OCI-LY1 (cell line): ENCODE data around the gene NRG2.

ENCODE experiments used
- H2AFZ ChIP-seq: fragments of 200-600 bp; sonication (generic), shearing (Covaris generic); 2 replicates; pipeline ENCODE4 v1.6.0; 2014; ENCODE audit warnings: antibody characterized with exemption, mild to moderate bottlenecking, low read length
- H3F3A ChIP-seq: fragments of 200-600 bp; sonication (generic), shearing (Covaris generic); 2 replicates; pipeline ENCODE4 v1.6.0; 2014; ENCODE audit warnings: mild to moderate bottlenecking, antibody characterized with exemption, low read length, moderate library complexity; ENCODE audit not compliant: insufficient read depth
- H3K27ac ChIP-seq: fragments of 200-600 bp; sonication (generic); 2 replicates; pipeline ENCODE4 v1.5.1; 2014; ENCODE audit warnings: low read length, mixed run types, mild to moderate bottlenecking, low read depth; ENCODE audit not compliant: poor library complexity, severe bottlenecking
- H3K27me3 ChIP-seq: fragments of 200-600 bp; sonication (generic); 2 replicates; pipeline ENCODE4 v1.6.0; 2014; ENCODE audit warnings: antibody characterized with exemption, mild to moderate bottlenecking, low read length, moderate library complexity; ENCODE audit not compliant: insufficient read depth
- H3K36me3 ChIP-seq: fragments of 200-600 bp; sonication (generic); 2 replicates; pipeline ENCODE4 v1.6.1; 2014; ENCODE audit warnings: mild to moderate bottlenecking, antibody characterized with exemption, low read length, moderate library complexity, mixed read lengths; ENCODE audit not compliant: insufficient read depth
- H3K4me1 ChIP-seq: fragments of 200-600 bp; sonication (generic); 2 replicates; pipeline ENCODE4 v1.5.1; 2014; ENCODE audit warnings: mild to moderate bottlenecking, low read length, moderate library complexity; ENCODE audit not compliant: insufficient read depth, severe bottlenecking
- H3K4me2 ChIP-seq: fragments of 200-600 bp; sonication (generic), shearing (Covaris generic); 2 replicates; pipeline ENCODE4 v1.6.1; 2014; ENCODE audit warnings: low read length
- H3K4me3 ChIP-seq: fragments of 200-600 bp; sonication (generic); 2 replicates; pipeline ENCODE4 v1.5.1; 2014; ENCODE audit warnings: low read length, low read depth, mild to moderate bottlenecking, mixed read lengths; ENCODE audit not compliant: poor library complexity, severe bottlenecking
- H3K79me2 ChIP-seq: fragments of 200-600 bp; shearing (Covaris generic); 2 replicates; pipeline ENCODE4 v1.6.1; 2016; ENCODE audit warnings: mixed run types, low read length, mixed read lengths; ENCODE audit not compliant: insufficient read depth
- H3K9ac ChIP-seq: fragments of 200-600 bp; sonication (generic), shearing (Covaris generic); 2 replicates; pipeline ENCODE4 v1.6.1; 2014; ENCODE audit warnings: mild to moderate bottlenecking, low read length, mixed read lengths
- H3K9me2 ChIP-seq: fragments of 200-600 bp; sonication (generic), shearing (Covaris generic); 2 replicates; pipeline ENCODE4 v1.6.1; 2014; ENCODE audit warnings: low read depth, mild to moderate bottlenecking, low read length, mixed read lengths
- H3K9me3 ChIP-seq: fragments of 200-600 bp; shearing (Covaris generic); 2 replicates; pipeline ENCODE4 v1.6.1; 2014; ENCODE audit warnings: low read length, mixed read lengths
- H4K20me1 ChIP-seq: fragments of 200-600 bp; sonication (generic), shearing (Covaris generic); 2 replicates; pipeline ENCODE4 v1.6.0; 2016; ENCODE audit warnings: mild to moderate bottlenecking, low read length; ENCODE audit not compliant: insufficient read depth
- CTCF ChIP-seq: fragments of 200-600 bp; sonication (generic), shearing (Covaris generic); IDR thresholded peaks from 2 replicates; pipeline ENCODE4 v1.5.1; 2017; ENCODE audit warnings: mild to moderate bottlenecking, antibody characterized with exemption, low read length, moderate library complexity, mixed read lengths
- EZH2 ChIP-seq: fragments of 200-600 bp; sonication (generic), shearing (Covaris generic); IDR thresholded peaks from 2 replicates; pipeline ENCODE4 v1.8.0; 2017; ENCODE audit warnings: borderline replicate concordance, mixed run types, mild to moderate bottlenecking, antibody characterized with exemption, low read length, moderate library complexity, mixed read lengths

Gene NRG2

DNA sequence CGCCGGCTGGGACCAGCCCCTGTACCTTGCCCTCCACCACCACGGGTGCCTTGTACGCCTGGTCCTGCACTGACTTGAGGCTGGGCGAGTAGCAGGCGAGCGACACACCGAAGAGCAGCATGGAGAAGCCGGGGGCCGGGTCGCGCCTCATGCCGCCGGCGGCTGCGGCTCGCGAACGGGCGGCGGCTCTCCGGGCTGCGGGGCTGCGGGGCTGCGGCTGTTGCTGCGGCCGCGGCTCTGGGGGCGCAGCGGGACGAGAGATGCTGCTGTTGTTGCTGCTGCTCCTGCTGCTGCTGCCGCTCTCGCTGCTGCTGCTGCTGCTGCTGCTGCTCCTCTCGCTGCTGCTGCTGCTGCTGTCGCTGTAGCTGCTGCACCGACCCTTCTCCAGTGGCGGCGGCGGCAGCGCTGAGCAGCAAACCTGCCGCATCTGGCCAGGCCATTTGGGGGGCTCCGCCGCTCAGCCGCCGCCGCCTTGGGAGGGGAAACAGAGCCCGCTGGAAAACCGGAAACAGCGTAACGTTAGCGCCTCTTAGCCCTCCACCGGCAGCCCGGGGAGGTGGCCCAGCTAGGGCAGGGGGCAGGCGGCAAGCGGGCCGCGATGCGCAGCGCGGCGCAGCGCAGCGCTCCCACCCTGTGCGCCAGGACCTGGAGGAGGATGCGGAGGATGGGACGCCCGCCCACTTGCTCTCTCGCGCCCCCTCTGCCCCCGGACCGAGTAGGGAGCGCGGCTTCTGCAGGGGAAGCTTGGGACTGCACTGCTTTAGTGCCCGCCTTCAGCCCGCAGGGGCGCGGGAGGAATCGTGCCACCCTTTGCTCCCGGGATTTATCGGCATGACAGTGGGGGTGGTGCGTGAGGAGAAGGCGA is at the start of gene NRG2:
TSS of gene NRG2 (minus strand) at position 657 of the 865 bp plus-strand sequence.
- peaks cover 6% of the 10 kb centered on the region for H3K4me1 ChIP-seq
- no peaks in the 10 kb centered on the region for H3F3A ChIP-seq
- no peaks in the 10 kb centered on the region for H3K79me2 ChIP-seq
- peak within 1 kb of the TSS; percentile 55 for H3K4me3 ChIP-seq
- H3K36me3 ChIP-seq: no peaks in the 10 kb centered on the region
- TF ChIP-seq EZH2: no peak
- peak; percentile 36; the same call in 1 of the 2 replicates for TF ChIP-seq CTCF
- H3K27me3 ChIP-seq: no peaks in the 10 kb centered on the region; the same call in none of the 2 replicates
- H4K20me1 ChIP-seq: no peaks in the 10 kb centered on the region
- H3K27ac ChIP-seq: no peak within 1 kb of the TSS
- peak within 1 kb of the TSS; percentile 65 for H3K4me2 ChIP-seq
- no peak within 1 kb of the TSS for H3K9ac ChIP-seq
- no peak within 1 kb of the TSS for H2AFZ ChIP-seq
- no peaks in the 10 kb centered on the region for H3K9me2 ChIP-seq
- H3K9me3 ChIP-seq: no peaks in the 10 kb centered on the region

- Histone ChIP-seq H2AFZ (no peak overlapping the region), H3K27me3 (no peaks in the 10 kb centered on the region), H3K4me1 (no peaks in the 10 kb centered on the region), H3K79me2 (no peaks in the 10 kb centered on the region), H3K9me3 (peaks cover 9% of the 10 kb centered on the region), H3K4me2 (no peak overlapping the region), H3F3A (no peaks in the 10 kb centered on the region), H4K20me1 (no peaks in the 10 kb centered on the region), H3K36me3 (no peaks in the 10 kb centered on the region; the same call in 1 of the 2 replicates), H3K27ac (no peak overlapping the region), H3K9ac (no peak overlapping the region), H3K9me2 (no peaks in the 10 kb centered on the region), H3K4me3 (no peak overlapping the region)
- TF ChIP-seq CTCF (no peak), EZH2 (no peak)
These were observed 47.2 kb upstream of the NRG2 start for GRCh38 chr5:140090251-140090650.

DNA sequence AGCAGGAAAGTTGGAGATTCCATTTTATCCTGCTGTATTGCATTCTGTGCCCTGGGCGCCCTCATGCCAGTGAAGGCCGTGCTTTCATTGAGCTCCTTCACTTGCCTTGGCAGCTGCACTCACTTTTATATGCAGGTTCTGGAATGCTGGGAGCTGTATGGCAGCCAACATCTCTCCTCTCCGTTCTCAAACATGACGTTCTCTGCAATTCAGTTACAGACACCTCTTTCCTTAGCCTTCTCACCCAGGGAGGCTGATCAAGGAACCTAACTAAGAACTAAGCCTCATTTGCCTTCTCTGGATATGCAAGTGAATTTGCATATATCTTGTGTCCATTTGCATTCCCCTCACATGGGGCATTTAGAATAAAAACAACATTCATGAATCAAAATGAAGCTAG is 41.4 kb upstream of the NRG2 start:
- H3K4me1 ChIP-seq: no peaks in the 10 kb centered on the region
- TF ChIP-seq EZH2 (no peak), CTCF (no peak)
- H2AFZ ChIP-seq: no peak overlapping the region
- no peaks in the 10 kb centered on the region for H3K9me2 ChIP-seq
- no peak overlapping the region for H3K9ac ChIP-seq
- no peak overlapping the region for H3K4me2 ChIP-seq
- H3K36me3 ChIP-seq: no peaks in the 10 kb centered on the region
- no peaks in the 10 kb centered on the region for H3K9me3 ChIP-seq
- no peaks in the 10 kb centered on the region for H4K20me1 ChIP-seq
- H3F3A ChIP-seq: no peaks in the 10 kb centered on the region
- no peak overlapping the region for H3K4me3 ChIP-seq
- H3K27ac ChIP-seq: no peak overlapping the region
- H3K27me3 ChIP-seq: no peaks in the 10 kb centered on the region
- no peaks in the 10 kb centered on the region for H3K79me2 ChIP-seq
